NCI-H2029 (cell line): ENCODE data around the gene SRF.

Experiments
- DNase-seq: peaks from one replicate; lab custom pipeline; 2025; lab: John Stamatoyannopoulos, UW

SRF gene

DNA sequence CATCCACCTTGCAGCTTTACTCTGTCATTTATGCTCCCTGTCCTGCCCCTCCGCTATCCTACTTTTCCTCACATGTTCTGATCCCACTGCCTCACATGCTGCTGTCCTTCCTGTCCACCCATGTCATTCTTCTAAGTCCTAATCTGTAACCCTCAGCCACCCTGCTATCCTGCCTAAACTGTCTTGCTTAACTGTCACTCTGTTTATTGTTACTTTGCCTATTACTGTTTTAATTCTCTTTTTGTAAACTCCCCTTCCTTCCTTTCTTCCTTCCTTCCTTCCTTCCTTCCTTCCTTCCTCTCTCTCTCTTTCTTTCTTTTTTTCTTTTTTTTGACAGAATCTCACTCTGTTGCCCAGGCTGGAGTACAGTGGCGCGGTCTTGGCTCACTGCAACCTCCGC lies 12.4 kb downstream of the SRF start:
- DNase-seq: no peak

DNA sequence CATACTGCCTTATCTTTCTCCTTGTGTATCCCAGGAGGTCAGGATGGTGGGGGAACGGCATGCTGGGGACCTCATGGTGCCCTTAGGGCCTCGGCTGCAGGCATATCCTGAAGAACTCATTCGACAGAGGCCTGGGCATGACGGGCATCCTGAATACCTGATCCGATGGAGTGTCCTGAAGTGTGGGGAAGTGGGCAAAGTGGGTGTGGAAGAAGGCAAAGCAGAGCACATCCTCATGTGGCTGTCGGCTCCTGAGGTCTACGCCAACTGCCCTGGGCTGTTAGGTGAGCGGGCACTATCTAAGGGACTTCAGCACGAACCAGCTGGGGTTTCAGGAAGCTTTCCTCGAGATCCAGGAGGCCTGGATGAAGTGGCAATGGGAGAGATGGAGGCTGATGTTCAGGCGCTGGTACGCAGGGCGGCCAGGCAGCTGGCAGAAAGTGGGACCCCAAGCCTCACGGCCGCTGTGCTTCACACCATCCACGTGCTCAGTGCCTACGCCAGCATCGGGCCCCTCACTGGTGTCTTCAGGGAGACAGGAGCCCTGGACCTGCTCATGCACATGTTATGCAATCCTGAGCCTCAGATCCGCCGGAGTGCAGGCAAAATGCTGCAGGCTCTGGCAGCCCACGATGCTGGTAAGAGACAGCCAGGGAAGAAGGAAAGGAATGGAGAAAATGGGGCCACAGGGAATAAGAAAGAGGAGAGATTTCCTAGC lies 13.4 kb downstream of the SRF start:
- DNase-seq: no peak

DNA sequence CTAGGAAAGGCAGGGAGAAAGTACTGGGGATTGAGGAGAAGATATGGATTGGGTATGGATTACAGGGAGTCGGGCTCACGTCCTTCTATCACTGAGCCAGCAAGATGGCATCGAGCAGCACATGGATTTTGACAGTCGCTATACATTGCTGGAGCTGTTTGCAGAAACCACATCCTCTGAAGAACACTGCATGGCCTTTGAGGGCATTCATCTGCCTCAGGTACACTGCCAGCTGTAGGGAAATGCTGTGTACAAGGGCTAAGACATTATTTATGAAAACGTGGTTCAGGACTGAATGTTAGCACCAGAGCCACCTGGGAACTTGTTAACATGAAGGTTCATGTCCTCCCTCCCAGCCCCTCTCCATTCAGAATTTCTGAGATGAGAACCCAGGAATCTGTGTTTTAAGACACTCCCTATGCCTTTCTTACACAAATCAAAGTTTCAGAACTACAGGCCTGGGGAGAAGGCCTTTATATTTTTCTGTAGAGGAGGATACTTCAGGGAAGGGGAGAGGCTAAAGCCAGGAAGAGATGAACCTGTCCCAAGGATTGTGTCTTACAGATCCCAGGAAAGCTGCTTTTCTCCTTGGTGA lies 14.4 kb downstream of the SRF start:
- DNase-seq: no peak

DNA sequence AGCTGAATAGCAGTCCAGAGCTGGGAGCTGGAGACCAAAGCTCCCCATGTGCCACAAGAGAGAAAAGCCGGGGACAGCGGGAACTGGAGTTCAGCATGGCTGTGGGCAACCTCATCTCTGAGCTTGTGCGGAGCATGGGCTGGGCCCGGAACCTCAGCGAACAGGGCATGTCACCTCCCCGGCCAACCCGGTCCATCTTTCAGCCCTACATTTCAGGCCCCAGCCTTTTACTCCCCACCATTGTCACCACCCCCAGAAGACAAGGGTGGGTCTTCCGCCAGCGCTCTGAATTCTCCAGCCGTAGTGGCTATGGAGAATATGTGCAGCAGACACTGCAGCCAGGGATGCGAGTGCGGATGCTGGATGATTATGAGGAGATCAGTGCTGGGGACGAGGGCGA lies 14.9 kb downstream of the SRF start:
- DNase-seq: no peak

DNA sequence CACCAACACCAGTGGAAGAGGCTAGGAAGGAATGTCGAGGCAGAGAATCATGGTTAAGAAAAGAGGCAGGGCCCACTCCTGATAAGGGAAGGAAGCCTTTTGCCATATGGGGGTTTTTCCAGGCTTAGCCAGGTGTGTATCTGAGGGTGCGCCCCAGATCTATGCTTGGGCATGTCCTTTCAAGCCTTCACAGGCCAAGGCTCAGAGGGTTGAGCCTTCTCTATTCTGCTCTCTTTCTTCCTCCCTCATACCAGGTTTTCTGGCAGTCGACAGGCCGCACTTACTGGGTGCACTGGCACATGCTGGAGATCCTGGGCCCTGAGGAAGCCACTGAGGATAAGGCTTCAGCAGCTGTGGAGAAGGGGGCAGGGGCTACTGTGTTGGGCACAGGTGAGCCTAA lies 15.6 kb downstream of the SRF start:
- DNase-seq: no peak

DNA sequence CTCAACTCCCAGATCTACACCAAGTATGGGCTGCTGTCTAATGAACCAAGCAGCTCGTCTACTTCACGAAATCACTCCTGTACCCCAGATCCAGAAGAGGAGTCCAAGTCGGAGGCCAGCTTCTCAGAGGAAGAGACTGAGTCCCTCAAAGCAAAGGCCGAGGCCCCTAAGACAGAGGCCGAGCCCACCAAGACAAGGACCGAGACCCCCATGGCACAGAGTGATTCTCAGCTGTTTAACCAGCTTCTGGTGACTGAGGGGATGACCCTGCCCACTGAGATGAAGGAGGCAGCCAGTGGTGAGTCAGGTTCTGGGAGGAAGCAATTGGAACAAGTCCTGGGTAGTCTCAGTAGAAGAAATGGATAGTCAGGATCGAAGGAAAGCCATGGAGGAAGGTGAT lies 16.8 kb downstream of the SRF start:
- DNase-seq: no peak

DNA sequence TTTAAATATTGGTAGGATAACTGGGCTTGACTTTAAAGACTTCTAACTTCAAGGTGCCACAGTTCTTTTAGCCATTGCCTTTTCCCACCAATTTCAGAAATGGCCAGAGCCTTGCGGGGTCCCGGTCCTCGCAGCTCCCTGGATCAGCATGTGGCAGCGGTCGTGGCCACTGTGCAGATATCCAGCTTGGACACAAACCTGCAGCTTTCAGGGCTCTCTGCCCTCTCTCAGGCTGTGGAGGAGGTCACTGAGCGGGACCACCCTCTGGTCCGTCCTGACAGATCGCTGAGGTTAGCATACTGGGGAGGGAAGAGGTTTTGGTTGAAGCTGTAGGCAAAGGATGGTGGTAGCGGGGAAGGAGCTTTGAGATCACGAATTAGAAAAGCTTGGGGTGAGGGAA lies 17.4 kb downstream of the SRF start:
- DNase-seq: no peak

DNA sequence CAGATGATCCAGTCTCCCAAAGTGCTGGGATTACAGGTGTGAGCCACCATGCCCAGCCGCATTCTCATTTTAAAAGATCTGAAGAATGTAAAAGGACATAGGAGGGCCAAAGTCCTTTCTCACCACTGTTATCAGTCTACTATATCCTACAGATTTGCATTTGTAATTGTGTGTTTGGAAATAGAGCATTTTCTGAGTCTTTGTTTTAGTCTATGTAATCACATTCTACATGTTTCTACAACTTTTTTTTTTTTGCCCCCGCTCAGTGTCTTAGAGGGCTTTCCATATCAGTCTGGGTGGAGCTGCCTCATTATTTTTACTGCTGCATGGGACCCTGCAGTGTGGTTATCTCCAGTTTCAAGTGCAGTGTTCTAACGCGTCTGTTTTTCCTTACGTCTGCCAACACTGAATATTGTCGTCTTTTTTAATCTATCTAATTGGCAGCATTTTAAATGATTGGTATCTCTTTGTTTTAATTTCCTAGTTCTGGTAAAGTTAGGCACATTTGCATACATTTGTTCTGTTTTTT lies 18.8 kb downstream of the SRF start:
- DNase-seq: no peak

GRCh38 chr6:43192911-43193310 lies 21.8 kb downstream of the SRF start:
- no peak for DNase-seq

- DNase-seq: no peak
These were observed 22.9 kb downstream of the SRF start for GRCh38 chr6:43193929-43194328.

- DNase-seq: no peak
These were observed 25.3 kb downstream of the SRF start for GRCh38 chr6:43196337-43196736.

DNA sequence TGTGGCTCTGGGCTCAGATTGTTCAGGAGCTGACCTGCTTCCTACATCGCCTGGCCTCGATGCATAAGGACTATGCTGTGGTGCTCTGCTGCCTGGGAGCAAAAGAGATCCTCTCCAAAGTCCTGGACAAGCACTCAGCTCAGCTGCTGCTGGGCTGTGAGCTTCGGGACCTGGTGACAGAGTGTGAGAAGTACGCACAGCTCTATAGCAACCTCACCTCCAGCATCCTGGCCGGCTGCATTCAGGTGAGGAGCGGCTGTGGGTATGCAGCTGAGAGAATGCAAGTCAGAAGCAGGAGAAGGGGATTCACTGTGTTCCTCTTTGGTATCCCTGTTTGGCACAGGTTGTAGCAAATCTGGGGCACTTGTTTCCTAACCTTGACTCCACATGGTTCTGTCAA lies 28.8 kb downstream of the SRF start:
- DNase-seq: no peak

DNA sequence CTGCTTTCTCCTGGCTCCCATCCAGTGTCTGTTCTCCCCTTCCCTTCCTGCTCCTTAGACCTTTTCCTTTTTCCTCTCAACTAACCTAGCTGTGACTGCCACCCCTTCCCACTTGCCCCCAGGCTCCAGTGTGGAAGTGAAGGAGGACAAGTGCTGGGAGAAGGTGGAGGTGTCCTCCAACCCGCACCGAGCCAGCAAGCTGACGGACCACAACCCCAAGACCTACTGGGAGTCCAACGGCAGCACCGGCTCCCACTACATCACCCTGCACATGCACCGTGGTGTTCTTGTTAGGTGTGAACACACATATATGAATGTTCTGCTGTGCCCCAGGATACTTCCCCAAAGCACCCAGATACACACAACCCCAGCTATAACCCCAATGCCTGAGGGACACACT lies 29.5 kb downstream of the SRF start:
- DNase-seq: no peak

DNA sequence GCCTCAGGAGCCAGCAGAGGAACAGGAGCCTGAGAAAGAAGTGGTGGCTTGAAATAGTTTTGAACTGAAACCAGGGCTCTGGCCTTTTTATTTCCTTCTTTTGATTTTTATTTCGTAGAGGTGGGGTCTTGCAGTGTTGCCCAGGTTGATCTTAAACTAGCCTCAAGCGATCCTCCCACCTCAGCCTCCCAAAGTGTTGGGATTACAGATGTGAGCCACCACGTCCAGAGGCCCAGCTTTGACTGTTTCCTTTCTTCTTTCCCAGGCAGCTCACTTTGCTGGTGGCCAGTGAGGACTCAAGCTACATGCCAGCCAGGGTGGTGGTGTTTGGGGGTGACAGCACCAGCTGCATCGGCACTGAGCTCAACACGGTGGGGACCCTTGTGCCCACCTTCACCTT lies 31.4 kb downstream of the SRF start:
- no peak for DNase-seq

GRCh38 chr6:43203029-43203717 lies 32.1 kb downstream of the SRF start:
- no peak for DNase-seq

GRCh38 chr6:43203718-43204095 lies 32.6 kb downstream of the SRF start:
- DNase-seq: no peak

GRCh38 chr6:43204271-43205105 lies 33.4 kb downstream of the SRF start:
- DNase-seq: no peak

- DNase-seq: no peak
These were observed 34.8 kb downstream of the SRF start for GRCh38 chr6:43205849-43206248.

DNA sequence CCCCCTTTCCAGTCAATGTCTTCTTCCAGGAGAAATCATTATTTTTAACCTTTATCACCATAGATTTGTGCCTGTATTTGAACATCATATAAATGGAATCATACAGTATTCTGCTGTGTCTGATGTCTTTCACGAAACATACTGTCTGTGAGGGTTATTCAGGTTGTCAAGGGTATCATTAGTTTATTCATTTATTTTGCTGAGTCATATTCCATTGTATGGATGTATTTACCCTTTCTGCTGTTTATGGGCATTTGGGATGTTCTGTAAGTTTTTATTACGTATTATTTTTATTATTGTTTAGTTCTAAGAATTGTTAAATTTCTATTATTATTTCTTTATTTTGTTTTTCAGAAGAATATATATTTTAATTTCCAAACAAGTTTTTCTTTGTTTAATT lies 36.2 kb downstream of the SRF start:
- DNase-seq: no peak

DNA sequence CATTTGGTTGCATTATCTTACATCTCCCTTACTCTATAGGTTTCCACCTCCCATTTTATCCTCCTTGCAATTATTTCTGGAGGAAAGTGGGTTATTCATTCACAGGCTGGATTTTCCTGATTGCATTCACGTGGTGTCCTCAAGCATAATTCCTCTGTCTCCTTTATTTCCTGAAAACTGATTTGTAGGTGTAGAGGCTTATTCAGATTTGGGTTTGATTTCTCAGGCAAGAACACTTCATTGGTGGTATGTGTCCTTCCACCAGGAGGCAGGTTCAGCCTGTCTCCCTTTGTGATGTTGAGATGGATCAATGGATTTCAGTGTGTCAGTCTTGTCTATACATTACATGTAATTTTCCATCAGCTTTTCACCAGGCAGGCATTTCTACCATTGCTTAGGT lies 40.9 kb downstream of the SRF start:
- no peak for DNase-seq

DNA sequence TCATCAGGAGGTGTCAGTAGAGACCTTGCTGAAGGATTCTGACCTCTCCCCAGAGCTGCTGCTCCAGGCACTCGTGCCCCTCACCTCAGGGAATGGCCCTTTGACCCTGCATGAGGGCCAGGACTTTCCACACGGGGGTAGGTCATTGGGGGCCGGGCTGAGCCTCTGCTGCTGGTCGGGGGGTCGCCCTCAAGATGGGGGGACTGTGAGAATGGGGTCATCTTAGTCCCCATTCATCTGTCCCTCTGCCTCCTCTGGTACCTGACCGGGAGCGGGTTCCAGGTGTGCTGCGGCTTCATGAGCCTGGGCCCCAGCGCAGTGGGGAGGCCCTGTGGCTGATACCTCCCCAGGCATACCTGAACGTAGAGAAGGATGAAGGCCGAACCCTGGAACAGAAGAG lies 42.4 kb downstream of the SRF start:
- no peak for DNase-seq

DNA sequence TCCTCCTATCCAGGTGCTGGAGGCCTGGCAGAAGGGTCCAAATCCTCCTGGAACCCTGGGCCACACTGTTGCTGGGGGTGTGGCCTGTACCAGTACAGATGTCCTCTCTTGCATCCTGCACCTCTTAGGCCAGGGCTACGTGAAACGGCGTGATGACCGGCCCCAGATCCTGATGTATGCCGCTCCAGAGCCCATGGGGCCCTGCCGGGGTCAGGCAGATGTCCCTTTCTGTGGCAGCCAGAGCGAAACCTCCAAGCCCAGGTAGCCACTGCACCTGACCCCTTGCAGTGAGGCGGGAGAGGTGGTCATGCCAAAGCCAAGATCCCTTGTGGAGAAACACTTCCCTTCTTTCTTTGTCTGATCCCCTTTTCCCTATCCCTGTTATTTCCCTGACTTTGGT lies 44.0 kb downstream of the SRF start:
- no peak for DNase-seq

GRCh38 chr6:43216200-43216599 lies 45.1 kb downstream of the SRF start:
- no peak for DNase-seq
